Measurements from ENCODE around the gene BSN. TPM values are rescaled to one million over a fixed set of nuclear protein-coding genes. Genes with fewer than 3 reads are reported as not detected.
A peak's percentile ranks its signal among the peaks of the same experiment; 100 is the strongest.

The BSN gene
- total RNA-seq, 1 donor from 2014 or later = not detected

GRCh38 chr3:49700014-49700413 lies 145.7 kb downstream of the BSN start:
- DNase-seq (ENCODE audit: low read depth) (no peak), FAIRE-seq (no peak)
- H3K4me3 ChIP-seq (ENCODE audit: low read depth, low read length) = no peak overlapping the region
- H3K27me3 ChIP-seq (ENCODE audit: control insufficient read depth, insufficient read depth, low read length) = no peaks in the 10 kb centered on the region
- TF ChIP-seq CTCF (IDR thresholded peaks at IDR 0.05; ENCODE audit: insufficient read depth, low read length, severe bottlenecking) = no peak
- H3K36me3 ChIP-seq (ENCODE audit: control insufficient read depth, insufficient read depth, low read length) = peaks cover 31% of the 10 kb centered on the region

GRCh38 chr3:49700453-49701128 lies 146.3 kb downstream of the BSN start:
- no peak for DNase-seq (ENCODE audit: low read depth)
- TF ChIP-seq CTCF (IDR thresholded peaks at IDR 0.05; ENCODE audit: insufficient read depth, low read length, severe bottlenecking) = no peak
- no peaks in the 10 kb centered on the region for H3K27me3 ChIP-seq (ENCODE audit: control insufficient read depth, insufficient read depth, low read length)
- FAIRE-seq = no peak
- no peak overlapping the region for H3K4me3 ChIP-seq (ENCODE audit: low read depth, low read length)
- H3K36me3 ChIP-seq (ENCODE audit: control insufficient read depth, insufficient read depth, low read length) = peaks cover 31% of the 10 kb centered on the region

GRCh38 chr3:49701388-49702077 lies 147.3 kb downstream of the BSN start:
- H3K4me3 ChIP-seq (ENCODE audit: low read depth, low read length) = no peak overlapping the region
- H3K36me3 ChIP-seq (ENCODE audit: control insufficient read depth, insufficient read depth, low read length) = peaks cover 31% of the 10 kb centered on the region
- no peak for FAIRE-seq
- TF ChIP-seq CTCF (IDR thresholded peaks at IDR 0.05; ENCODE audit: insufficient read depth, low read length, severe bottlenecking) = peak; percentile 66
- no peak for DNase-seq (ENCODE audit: low read depth)
- no peaks in the 10 kb centered on the region for H3K27me3 ChIP-seq (ENCODE audit: control insufficient read depth, insufficient read depth, low read length)

DNA sequence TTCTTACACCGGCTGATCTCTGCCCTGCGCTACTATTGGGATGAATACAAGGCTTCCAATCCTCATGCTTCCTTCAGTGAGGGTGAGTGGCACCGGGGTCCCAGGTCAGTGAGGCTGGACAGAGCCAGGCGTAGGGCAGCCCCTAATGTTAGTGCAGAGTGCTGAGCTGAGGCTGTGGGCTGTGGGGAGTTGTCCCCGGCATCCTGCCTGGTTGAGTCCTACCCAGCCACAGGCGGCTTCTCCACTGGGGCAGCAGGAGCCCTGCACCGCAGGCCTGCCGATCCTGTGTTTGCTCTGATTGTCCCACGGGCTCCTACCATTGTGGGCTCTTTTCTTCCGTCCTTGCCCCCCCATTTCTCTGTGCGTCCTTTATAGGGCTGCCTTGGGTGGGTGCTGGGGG lies 148.4 kb downstream of the BSN start:
- TF ChIP-seq CTCF (IDR thresholded peaks at IDR 0.05; ENCODE audit: insufficient read depth, low read length, severe bottlenecking) = no peak
- no peaks in the 10 kb centered on the region for H3K27me3 ChIP-seq (ENCODE audit: control insufficient read depth, insufficient read depth, low read length)
- FAIRE-seq = no peak
- no peak overlapping the region for H3K4me3 ChIP-seq (ENCODE audit: low read depth, low read length)
- DNase-seq (ENCODE audit: low read depth) = no peak
- H3K36me3 ChIP-seq (ENCODE audit: control insufficient read depth, insufficient read depth, low read length) = peaks cover 28% of the 10 kb centered on the region

- H3K27me3 ChIP-seq (ENCODE audit: control insufficient read depth, insufficient read depth, low read length) = no peaks in the 10 kb centered on the region
- TF ChIP-seq CTCF (IDR thresholded peaks at IDR 0.05; ENCODE audit: insufficient read depth, low read length, severe bottlenecking) = peak; percentile 94
- peaks cover 28% of the 10 kb centered on the region for H3K36me3 ChIP-seq (ENCODE audit: control insufficient read depth, insufficient read depth, low read length)
- DNase-seq (ENCODE audit: low read depth) (peak; percentile 52), FAIRE-seq (no peak)
- no peak overlapping the region for H3K4me3 ChIP-seq (ENCODE audit: low read depth, low read length)
These were observed 149.2 kb downstream of the BSN start for GRCh38 chr3:49703443-49703927.
